Stomach smooth muscle (tissue), 2 donors: ENCODE results near the gene LHPP.

Experiments
- H3K27ac ChIP-seq: one replicate; pipeline ENCODE4 v1.7.0; 2013; ENCODE audit warnings: mild to moderate bottlenecking, low read length, inconsistent platforms
- H3K27me3 ChIP-seq, 2 donors: one replicate each; pipeline ENCODE4 v1.7.0; 2013; ENCODE audit warnings: low read length in 2 of 2; ENCODE audit not compliant: insufficient read depth in 2 of 2, control insufficient read depth in 1 of 2
- H3K36me3 ChIP-seq, 2 donors: one replicate each; pipeline ENCODE4 v1.7.0; 2013; ENCODE audit warnings: low read length in 2 of 2; ENCODE audit not compliant: control insufficient read depth in 2 of 2, insufficient read depth in 2 of 2
- H3K4me1 ChIP-seq: one replicate; pipeline ENCODE4 v1.7.0; 2013; ENCODE audit warnings: low read length; ENCODE audit not compliant: control insufficient read depth, insufficient read depth
- H3K4me3 ChIP-seq, 2 donors: one replicate each; pipeline ENCODE4 v1.7.0; 2013; ENCODE audit warnings: low read length in 2 of 2
- H3K9ac ChIP-seq, 2 donors: one replicate each; pipeline ENCODE4 v1.7.0; 2013; ENCODE audit warnings: low read length in 2 of 2, mild to moderate bottlenecking in 1 of 2
- H3K9me3 ChIP-seq, 2 donors: one replicate each; pipeline ENCODE4 v1.7.0; 2013; ENCODE audit warnings: low read length in 2 of 2; ENCODE audit not compliant: control insufficient read depth in 2 of 2
- donor health status: healthy.
- donor health status: Pancreatic carcinoma.

Gene LHPP

DNA sequence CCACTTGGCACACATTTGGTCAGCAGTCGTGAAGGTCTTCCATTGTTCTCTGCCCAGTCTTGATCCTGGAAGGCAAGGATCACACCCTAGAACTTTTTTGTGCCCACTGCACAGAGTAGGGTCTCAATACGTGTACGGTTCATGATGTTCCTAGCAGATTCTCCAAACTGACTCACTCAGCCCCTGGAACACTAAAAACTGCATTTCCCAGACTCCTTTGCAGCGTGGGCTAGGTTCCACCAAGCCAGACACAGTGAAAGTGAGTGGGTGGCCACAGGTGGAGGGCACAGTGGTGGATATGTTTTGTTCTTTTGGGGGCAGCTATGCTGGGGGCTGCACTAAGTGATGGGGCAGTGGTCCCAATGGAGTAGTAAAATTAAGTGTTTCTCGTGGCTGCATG lies 1.5 kb upstream of the LHPP start:
- no peak overlapping the region for H3K4me3 ChIP-seq
- H3K27ac ChIP-seq: no peak overlapping the region
- no peaks in the 10 kb centered on the region for H3K9me3 ChIP-seq
- peaks cover 10% of the 10 kb centered on the region for H3K4me1 ChIP-seq
- H3K27me3 ChIP-seq: peaks cover 0 to 5% of the 10 kb centered on the region in 2 donors
- no peaks in the 10 kb centered on the region for H3K36me3 ChIP-seq
- no peak overlapping the region for H3K9ac ChIP-seq

DNA sequence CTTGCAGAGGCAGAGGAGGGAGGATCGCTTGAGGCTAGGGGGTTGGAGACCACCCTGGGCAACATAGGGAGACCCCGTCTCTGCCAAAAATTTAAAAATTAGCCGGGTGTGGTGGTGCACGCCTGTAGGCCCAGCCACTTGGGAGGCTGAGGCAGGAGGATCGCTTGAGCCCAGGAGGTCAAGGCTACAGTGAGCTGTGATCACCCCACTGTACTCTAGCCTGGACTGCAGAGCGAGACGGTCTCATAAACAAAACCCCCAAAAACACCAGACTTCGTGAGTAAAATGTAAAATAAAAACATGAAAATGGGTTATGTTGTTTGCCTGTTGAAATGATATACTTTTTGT lies 699 bp downstream of the LHPP start:
- H3K27me3 ChIP-seq: no peaks in the 10 kb centered on the region
- H3K9me3 ChIP-seq: no peaks in the 10 kb centered on the region
- H3K4me3 ChIP-seq: peak overlapping the region; percentile 82 to 86
- H3K27ac ChIP-seq: no peak overlapping the region
- peak overlapping the region; percentile 63 to 64 for H3K9ac ChIP-seq
- no peaks in the 10 kb centered on the region for H3K36me3 ChIP-seq
- H3K4me1 ChIP-seq: peaks cover 10% of the 10 kb centered on the region

DNA sequence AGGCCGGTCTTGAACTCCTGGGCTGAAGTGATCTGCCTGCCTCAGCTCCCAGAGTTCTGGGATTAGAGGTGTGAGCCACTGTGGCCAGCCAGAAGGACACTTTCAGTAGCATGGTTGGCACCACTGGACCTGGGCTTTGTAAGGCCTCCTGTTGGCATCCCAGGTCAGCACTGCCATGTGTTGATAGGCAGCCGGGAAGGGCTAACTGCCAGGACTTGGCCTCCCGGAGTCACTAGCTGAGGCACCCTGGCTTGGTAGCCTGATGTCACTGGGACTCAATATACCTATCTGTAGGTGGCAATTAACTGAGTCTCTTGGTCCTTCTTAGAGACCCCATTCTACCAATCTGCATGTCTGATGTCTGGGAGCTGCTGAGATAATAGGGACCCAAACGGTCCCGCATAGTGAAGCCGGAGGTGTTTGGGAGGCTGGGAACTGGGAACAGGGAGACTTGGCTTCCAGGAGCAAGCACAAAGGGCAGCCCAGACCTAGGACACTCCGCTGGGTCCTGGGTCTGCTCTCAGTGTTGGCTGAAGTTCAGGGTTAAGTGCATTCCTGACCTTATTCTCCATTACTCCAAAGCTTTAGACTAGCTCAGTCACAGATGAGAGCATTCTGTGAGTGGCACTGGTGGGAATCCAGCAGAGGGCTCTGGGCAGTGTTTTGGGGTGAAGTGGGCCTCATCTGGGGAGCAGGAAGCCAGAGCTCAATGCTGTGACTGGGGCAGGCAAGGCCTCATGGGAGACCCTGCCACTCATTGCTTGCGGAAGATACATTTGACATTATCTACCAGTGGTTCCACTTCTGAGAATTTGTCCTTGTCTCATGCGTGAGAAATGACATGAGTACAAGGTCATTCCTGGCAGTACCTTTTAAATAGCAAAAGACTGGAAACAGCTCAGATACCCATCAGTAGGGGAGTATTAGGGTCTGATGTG lies 2.7 kb downstream of the LHPP start:
- no peak overlapping the region for H3K4me3 ChIP-seq
- H3K27ac ChIP-seq: no peak overlapping the region
- no peaks in the 10 kb centered on the region for H3K9me3 ChIP-seq
- H3K9ac ChIP-seq: no peak overlapping the region
- no peaks in the 10 kb centered on the region for H3K36me3 ChIP-seq
- peaks cover 24% of the 10 kb centered on the region for H3K4me1 ChIP-seq
- no peaks in the 10 kb centered on the region for H3K27me3 ChIP-seq

DNA sequence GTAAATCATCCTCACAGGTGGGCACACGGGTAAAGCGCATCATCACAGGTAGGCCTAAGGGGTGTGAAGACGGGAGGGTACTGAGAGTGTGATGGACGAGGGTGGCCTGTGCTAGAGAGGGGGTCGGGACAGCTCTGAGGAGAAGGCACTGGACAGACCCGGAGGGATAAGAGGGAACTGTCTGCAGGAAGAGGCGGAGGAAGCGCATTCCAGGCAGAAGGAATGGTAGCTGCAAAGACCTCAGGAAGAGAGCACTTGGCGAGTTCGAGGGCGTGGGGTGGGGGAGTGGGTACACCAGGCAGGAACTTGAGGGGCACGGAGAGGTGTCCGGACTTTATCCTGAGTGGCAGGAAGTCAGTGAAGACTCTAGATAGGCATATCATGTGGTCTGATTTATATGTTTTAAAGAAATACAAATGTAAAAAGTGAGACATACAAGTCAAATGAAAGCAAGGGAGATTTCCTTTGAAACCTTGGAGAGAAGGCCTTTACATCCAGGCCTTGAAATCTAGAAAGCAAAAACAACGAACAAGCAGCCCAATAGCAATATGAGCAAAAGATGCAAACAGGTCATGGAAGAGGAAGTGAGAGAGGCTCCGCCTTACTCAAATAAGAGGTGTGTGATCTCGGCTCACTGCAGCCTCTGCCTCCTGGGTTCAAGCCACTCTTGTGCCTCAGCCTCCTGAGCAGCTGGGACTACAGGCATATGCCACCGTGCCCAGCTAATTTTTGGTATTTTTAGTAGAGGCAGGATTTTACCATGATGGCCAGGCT lies 3.6 kb downstream of the LHPP start:
- H3K27ac ChIP-seq: no peak overlapping the region

DNA sequence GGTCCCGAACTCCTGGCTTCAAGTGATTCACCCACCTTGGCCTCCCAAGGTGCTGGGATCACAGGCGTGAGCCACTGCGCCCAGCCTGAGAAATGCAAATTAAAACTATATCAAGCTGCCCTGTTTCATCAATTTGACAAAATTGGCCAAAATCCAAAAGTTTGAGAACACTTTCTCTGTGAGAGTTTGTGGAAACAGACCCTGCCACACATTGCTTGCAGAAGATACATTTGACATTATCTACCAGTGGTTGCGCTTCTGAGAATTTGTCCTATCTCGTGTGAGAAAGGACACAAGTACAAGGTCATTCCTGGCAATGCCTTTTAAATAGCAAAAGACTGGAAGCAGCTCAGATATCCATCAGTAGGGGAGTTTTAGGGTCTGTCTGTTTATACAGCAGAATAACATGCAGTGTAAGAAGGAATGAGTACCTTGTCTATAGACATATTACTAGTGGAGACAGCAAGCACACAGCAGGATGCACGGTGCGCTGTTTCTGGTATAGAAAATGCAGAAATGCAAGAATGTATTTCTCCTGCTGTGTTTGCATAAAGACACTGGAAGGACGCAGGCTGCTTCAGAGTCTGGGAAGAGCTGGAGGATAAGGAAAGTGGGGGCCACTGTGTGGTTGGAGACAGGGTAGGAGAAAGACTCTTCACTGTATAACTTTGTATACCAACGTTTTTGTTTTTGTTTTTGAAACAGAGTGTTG lies 4.3 kb downstream of the LHPP start:
- H3K4me1 ChIP-seq: peaks cover 24% of the 10 kb centered on the region
- no peak overlapping the region for H3K9ac ChIP-seq
- no peak overlapping the region for H3K27ac ChIP-seq
- no peaks in the 10 kb centered on the region for H3K36me3 ChIP-seq
- no peaks in the 10 kb centered on the region for H3K9me3 ChIP-seq
- H3K27me3 ChIP-seq: no peaks in the 10 kb centered on the region
- no peak overlapping the region for H3K4me3 ChIP-seq

More for the DNA sequence above, 3.6 kb downstream of the LHPP start:
- Histone ChIP-seq H3K9ac (no peak overlapping the region), H3K9me3 (no peaks in the 10 kb centered on the region), H3K36me3 (no peaks in the 10 kb centered on the region), H3K4me1 (peaks cover 24% of the 10 kb centered on the region), H3K4me3 (no peak overlapping the region), H3K27me3 (no peaks in the 10 kb centered on the region)

DNA sequence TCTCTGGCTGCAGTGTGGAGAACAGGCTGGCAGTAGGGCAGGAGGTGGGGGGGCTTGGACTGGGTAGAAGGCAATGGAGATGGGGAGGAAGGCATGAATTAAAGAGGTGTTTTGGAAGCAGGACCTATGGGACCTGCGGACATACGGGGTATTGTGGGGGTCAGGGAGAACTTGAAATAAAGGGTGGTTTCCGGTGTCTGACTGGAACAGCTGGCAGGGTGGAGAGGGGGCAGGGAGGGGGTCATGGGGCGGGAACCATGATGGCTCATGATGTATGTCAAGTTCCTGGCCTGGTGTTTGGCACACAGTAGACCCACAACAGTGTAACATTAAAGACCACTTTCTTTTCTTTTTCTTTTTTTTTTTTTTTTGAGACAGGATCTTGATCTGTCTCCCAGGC lies 5.5 kb downstream of the LHPP start:
- Histone ChIP-seq H3K27ac (no peak overlapping the region), H3K36me3 (no peaks in the 10 kb centered on the region), H3K9ac (no peak overlapping the region), H3K27me3 (no peaks in the 10 kb centered on the region), H3K4me3 (no peak overlapping the region), H3K9me3 (no peaks in the 10 kb centered on the region), H3K4me1 (peaks cover 24% of the 10 kb centered on the region)

DNA sequence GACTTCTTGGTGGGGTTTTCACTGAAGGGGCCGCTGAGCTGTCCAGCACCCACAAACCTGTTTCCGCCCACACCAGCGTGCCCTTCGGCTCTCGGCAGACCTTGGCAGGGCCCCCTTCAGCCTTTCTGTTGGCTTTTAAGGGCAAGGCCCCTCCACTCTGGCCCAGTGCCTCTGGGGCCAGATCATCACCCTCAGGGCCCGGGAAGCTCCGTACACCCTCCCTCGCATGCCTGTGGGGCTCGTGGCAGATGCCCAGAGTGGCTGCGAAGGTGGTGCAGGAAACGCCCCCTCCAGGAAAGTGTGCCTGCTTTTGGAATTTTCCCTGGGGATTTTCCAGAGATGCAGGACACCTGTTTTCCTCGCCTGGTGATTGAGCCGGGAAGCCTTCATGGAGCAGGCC lies 7.0 kb downstream of the LHPP start:
- no peaks in the 10 kb centered on the region for H3K9me3 ChIP-seq
- H3K27ac ChIP-seq: peak overlapping the region; percentile 60

DNA sequence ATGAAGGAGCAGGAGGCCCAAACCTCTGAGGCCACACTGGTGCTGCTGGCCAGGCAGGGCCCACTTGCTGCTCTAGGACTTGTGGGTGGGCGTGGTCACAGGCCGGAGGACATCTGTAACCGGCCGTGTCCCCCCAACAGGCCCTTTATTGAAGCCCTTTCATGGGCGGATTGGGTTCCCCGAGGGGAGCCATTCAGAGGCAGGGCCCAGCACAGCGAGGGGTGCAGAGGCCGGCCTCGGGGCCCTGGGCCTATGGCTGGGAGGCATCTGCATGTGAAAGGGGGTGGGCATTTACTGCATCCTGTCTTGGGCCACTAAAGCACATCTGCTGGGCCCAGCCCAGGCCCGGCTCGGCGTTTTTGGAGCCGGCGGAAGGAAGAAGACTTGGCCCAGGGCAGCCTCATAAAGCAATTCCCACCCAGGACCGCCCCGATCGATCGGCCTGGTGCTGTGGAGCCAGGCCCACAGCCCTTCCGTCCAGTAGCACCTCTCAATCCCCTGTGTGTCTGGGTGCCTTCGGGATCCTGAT lies 8.4 kb downstream of the LHPP start:
- Histone ChIP-seq H3K9me3 (no peaks in the 10 kb centered on the region), H3K36me3 (no peaks in the 10 kb centered on the region), H3K4me3 (no peak overlapping the region), H3K27ac (no peak overlapping the region), H3K27me3 (no peaks in the 10 kb centered on the region), H3K4me1 (peaks cover 14% of the 10 kb centered on the region), H3K9ac (no peak overlapping the region)

More for the DNA sequence above, 7.0 kb downstream of the LHPP start:
- no peak overlapping the region for H3K4me3 ChIP-seq
- H3K9ac ChIP-seq: peak overlapping the region in 1 of 2 donors; percentile 20
- H3K4me1 ChIP-seq: peaks cover 21% of the 10 kb centered on the region
- H3K36me3 ChIP-seq: no peaks in the 10 kb centered on the region
- H3K27me3 ChIP-seq: no peaks in the 10 kb centered on the region

DNA sequence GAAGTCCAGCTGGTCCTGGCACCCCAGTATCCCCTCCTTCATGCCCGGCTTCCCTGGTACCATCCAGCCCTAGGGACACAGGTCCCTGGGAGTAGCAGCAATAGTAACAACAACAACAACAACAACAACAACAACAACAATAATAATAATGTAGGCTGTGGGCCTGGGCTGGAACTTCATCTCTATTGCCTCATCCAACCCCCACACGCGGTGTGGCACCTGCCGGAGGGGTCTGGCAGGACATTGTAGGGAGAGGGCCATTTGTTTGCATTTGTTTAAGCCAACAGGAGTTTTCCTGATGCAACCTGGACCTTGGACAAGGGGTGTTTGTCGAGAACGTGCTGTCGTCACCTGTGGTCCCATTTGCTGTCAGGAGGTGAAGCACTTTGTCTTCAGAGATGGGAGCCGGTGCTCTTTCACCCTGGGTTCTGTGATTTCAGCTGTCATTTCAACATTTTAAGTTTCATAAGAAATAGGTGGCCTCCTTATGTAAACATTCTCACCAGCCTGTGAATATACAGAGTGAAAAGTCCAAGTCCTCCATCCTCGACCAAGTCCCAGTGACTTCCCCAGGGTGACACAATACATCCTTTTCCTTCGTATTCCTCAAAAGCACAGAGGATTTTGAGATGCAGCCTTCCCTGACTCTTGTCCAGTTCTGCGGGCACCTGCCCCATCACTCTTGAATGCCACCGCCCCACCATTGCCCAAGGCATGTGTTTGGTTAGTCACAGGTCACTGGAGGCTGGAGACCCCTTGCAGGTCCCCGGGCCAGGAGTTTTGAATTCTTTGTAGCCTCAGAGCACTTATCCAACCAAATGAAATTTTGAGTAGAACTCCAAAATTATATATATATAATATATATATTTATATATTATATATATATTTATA lies 9.2 kb downstream of the LHPP start:
- no peaks in the 10 kb centered on the region for H3K36me3 ChIP-seq
- no peak overlapping the region for H3K27ac ChIP-seq
- no peak overlapping the region for H3K9ac ChIP-seq
- H3K27me3 ChIP-seq: no peaks in the 10 kb centered on the region
- peaks cover 14% of the 10 kb centered on the region for H3K4me1 ChIP-seq
- H3K9me3 ChIP-seq: no peaks in the 10 kb centered on the region
- no peak overlapping the region for H3K4me3 ChIP-seq

DNA sequence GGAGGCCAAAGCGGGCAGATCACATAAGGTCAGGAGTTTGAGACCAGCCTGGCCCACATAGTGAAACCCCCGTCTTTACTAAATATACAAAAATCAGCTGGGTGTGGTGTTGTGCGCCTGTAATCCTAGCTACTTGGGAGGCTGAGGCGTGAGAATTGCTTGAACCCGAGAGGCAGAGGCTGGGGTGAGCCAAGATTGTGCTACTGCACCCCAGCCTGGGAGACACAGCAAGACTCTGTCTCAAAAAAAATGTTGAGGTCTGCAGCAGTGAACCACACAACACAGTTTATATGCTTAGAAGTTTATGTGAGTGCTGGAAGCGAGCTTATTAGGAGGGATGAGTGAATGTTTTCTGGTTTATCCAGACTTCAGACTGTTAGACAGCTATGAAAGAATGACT lies 10.4 kb downstream of the LHPP start:
- H3K9me3 ChIP-seq: no peaks in the 10 kb centered on the region
- no peak overlapping the region for H3K4me3 ChIP-seq
- no peaks in the 10 kb centered on the region for H3K36me3 ChIP-seq
- H3K9ac ChIP-seq: no peak overlapping the region
- H3K27ac ChIP-seq: no peak overlapping the region
- H3K27me3 ChIP-seq: no peaks in the 10 kb centered on the region
- peaks cover 14% of the 10 kb centered on the region for H3K4me1 ChIP-seq
